SK-N-SH (cell line): ENCODE data around the gene GMFB. TPM values are rescaled to one million over a fixed set of nuclear protein-coding genes. Genes with fewer than 3 reads are reported as not detected.

ENCODE experiments used
- CTCF ChIA-PET: fragments of 300-600, 350-600 bp; formaldehyde crosslinking; extraction: SDS; loops from one replicate; lab custom pipeline; 2021; lab: Yijun Ruan, JAX
- POLR2A ChIA-PET: fragments of 350-600 bp; sonication (Branson Sonifier 250); formaldehyde crosslinking; extraction: SDS; loops from one replicate; lab custom pipeline; 2020; ENCODE audit warnings: antibody characterized with exemption, inconsistent platforms; lab: Yijun Ruan, JAX
- DNase-seq: peaks from one replicate; pipeline ENCODE4 v3.0.0; 2012
- H2AFZ ChIP-seq: fragments of 200-600 bp; sonication (generic); 2 replicates; pipeline ENCODE4 v1.8.1; 2016; ENCODE audit warnings: antibody characterized with exemption, mild to moderate bottlenecking, low read depth
- H3F3A ChIP-seq: fragments of 200-600 bp; sonication (generic); replicated peaks from 2 replicates; pipeline ENCODE3; 2016; ENCODE audit warnings: antibody characterized with exemption, mild to moderate bottlenecking; ENCODE audit not compliant: insufficient read depth
- H3K27ac ChIP-seq, 2 experiments: fragments of 200-500 bp in 1 of 2; fragments of 200-600 bp in 1 of 2; sonication (Bioruptor generic) in 1 of 2; sonication (generic), shearing (Covaris generic) in 1 of 2; 2 replicates each; pipeline versions ENCODE4 v1.5.1 to v1.6.1; 2014 to 2016; ENCODE audit warnings: low read depth in 2 of 2, inconsistent platforms in 1 of 2, low read length in 1 of 2, mild to moderate bottlenecking in 1 of 2, mixed read lengths in 1 of 2
- H3K27me3 ChIP-seq: fragments of 200-600 bp; sonication (generic), shearing (Covaris generic); 2 replicates; pipeline ENCODE4 v1.6.1; 2016; ENCODE audit warnings: mixed run types; ENCODE audit not compliant: insufficient read depth
- H3K36me3 ChIP-seq, 2 experiments: fragments of 200-500 bp in 1 of 2; fragments of 200-600 bp in 1 of 2; sonication (Bioruptor generic) in 1 of 2; sonication (generic) in 1 of 2; replicated peaks in 1 of 2; 2 replicates each; pipeline versions ENCODE3 to v1.5.1; 2014 to 2016; ENCODE audit warnings: low read length in 1 of 2, mild to moderate bottlenecking in 1 of 2; ENCODE audit not compliant: insufficient read depth in 2 of 2, control insufficient read depth in 1 of 2
- H3K4me1 ChIP-seq, 2 experiments: fragments of 200-500 bp in 1 of 2; fragments of 200-600 bp in 1 of 2; sonication (Bioruptor generic) in 1 of 2; sonication (generic), shearing (Covaris generic) in 1 of 2; 2 replicates each; pipeline versions ENCODE4 v1.5.1 to v1.6.1; 2014 to 2016; ENCODE audit warnings: low read depth in 1 of 2, low read length in 1 of 2, mixed run types in 1 of 2; ENCODE audit not compliant: insufficient read depth in 2 of 2, control insufficient read depth in 1 of 2
- H3K4me2 ChIP-seq: fragments of 200-600 bp; sonication (generic), shearing (Covaris generic); 2 replicates; pipeline ENCODE4 v1.6.1; 2017; ENCODE audit warnings: mixed run types
- H3K4me3 ChIP-seq, 2 experiments: fragments of 200-500 bp in 1 of 2; fragments of 200-600 bp in 1 of 2; sonication (Bioruptor generic) in 1 of 2; sonication (generic), shearing (Covaris generic) in 1 of 2; 2 replicates each; pipeline versions ENCODE4 v1.5.1 to v1.8.1; 2014 to 2016; ENCODE audit warnings: low read depth in 2 of 2, inconsistent platforms in 1 of 2, low read length in 1 of 2, mild to moderate bottlenecking in 1 of 2, mixed read lengths in 1 of 2, moderate library complexity in 1 of 2
- H3K79me2 ChIP-seq: fragments of 200-600 bp; sonication (generic); 2 replicates; pipeline ENCODE4 v1.8.1; 2017; ENCODE audit warnings: mild to moderate bottlenecking; ENCODE audit not compliant: insufficient read depth
- H3K9ac ChIP-seq: fragments of 200-600 bp; sonication (generic); 2 replicates; pipeline ENCODE4 v1.6.1; 2017; ENCODE audit warnings: mixed run types
- H3K9me2 ChIP-seq: fragments of 200-600 bp; sonication (generic); 2 replicates; pipeline ENCODE4 v1.6.1; 2017; ENCODE audit warnings: mixed run types
- H3K9me3 ChIP-seq: fragments of 200-600 bp; sonication (generic); 2 replicates; pipeline ENCODE4 v1.6.1; 2017; ENCODE audit warnings: mixed run types, mild to moderate bottlenecking, moderate library complexity
- H4K20me1 ChIP-seq: fragments of 200-600 bp; sonication (generic); 2 replicates; pipeline ENCODE4 v1.6.1; 2017; ENCODE audit warnings: mild to moderate bottlenecking, mixed run types; ENCODE audit not compliant: insufficient read depth
- CTCF ChIP-seq: fragments of 200-600 bp; sonication (generic); IDR thresholded peaks from 2 replicates; pipeline ENCODE4 v1.6.1; 2017; ENCODE audit warnings: antibody characterized with exemption, mild to moderate bottlenecking, moderate library complexity
- EP300 ChIP-seq, 2 experiments: IDR thresholded peaks; 2 replicates each; pipeline versions ENCODE4 v1.4.0 to v1.6.1; 2012; ENCODE audit warnings: borderline replicate concordance in 1 of 2, low read depth in 1 of 2, low read length in 1 of 2
- FOXJ3 ChIP-seq: sonication (generic); formaldehyde crosslinking; IDR thresholded peaks from 2 replicates; pipeline ENCODE4 v1.5.1; 2020; ENCODE audit warnings: mild to moderate bottlenecking, missing genetic modification reagents
- FOXM1 ChIP-seq: IDR thresholded peaks from 2 replicates; pipeline ENCODE4 v1.4.0; 2012; ENCODE audit warnings: low read depth, mild to moderate bottlenecking
- GATA2 ChIP-seq: sonication (generic); formaldehyde crosslinking; IDR thresholded peaks from 2 replicates; pipeline ENCODE4 v1.5.0; 2020; ENCODE audit warnings: mild to moderate bottlenecking, missing genetic modification reagents
- IRF3 ChIP-seq: fragments of 150-350 bp; IDR thresholded peaks from 2 replicates; pipeline ENCODE4 v1.6.1; 2016; ENCODE audit warnings: mild to moderate bottlenecking, low read depth, low read length
- MEF2A ChIP-seq: IDR thresholded peaks from 2 replicates; pipeline ENCODE4 v1.4.0; 2012; ENCODE audit warnings: low read depth, borderline replicate concordance
- MXI1 ChIP-seq: IDR thresholded peaks from 2 replicates; pipeline ENCODE4 v1.6.1; 2012; ENCODE audit warnings: mild to moderate bottlenecking, low read depth, low read length, improper control_type of control experiment
- NFIC ChIP-seq: IDR thresholded peaks from 2 replicates; pipeline ENCODE4 v1.4.0; 2012; ENCODE audit warnings: borderline replicate concordance
- NRF1 ChIP-seq: IDR thresholded peaks from 2 replicates; pipeline ENCODE4 v1.6.1; 2012; ENCODE audit warnings: low read depth, mild to moderate bottlenecking, low read length
- POLR2AphosphoS5 ChIP-seq: IDR thresholded peaks from 2 replicates; pipeline ENCODE4 v1.6.1; 2012; ENCODE audit warnings: low read depth, low read length
- RXRA ChIP-seq: IDR thresholded peaks from 2 replicates; pipeline ENCODE4 v1.4.0; 2012; ENCODE audit warnings: low read depth, mild to moderate bottlenecking, borderline replicate concordance
- SIN3A ChIP-seq: IDR thresholded peaks from 2 replicates; pipeline ENCODE4 v1.6.1; 2012; ENCODE audit warnings: low read depth, mild to moderate bottlenecking, low read length, moderate library complexity, borderline replicate concordance
- TEAD4 ChIP-seq: IDR thresholded peaks from 2 replicates; pipeline ENCODE4 v1.4.0; 2012; ENCODE audit warnings: mild to moderate bottlenecking, borderline replicate concordance; ENCODE audit not compliant: insufficient read depth
- USF2 ChIP-seq: fragments of 150-350 bp; IDR thresholded peaks from 2 replicates; pipeline ENCODE4 v1.6.1; 2017; ENCODE audit warnings: antibody characterized with exemption, low read length, low read depth, borderline replicate concordance
- YY1 ChIP-seq: IDR thresholded peaks from 2 replicates; pipeline ENCODE4 v1.4.0; 2012; ENCODE audit warnings: low read depth, mild to moderate bottlenecking
- ZBTB33 ChIP-seq: IDR thresholded peaks from 2 replicates; pipeline ENCODE4 v1.4.0; 2012; ENCODE audit warnings: low read depth, borderline replicate concordance
- WGBS: methylation state at CpG from one replicate; pipeline ENCODE4 v1.1.6; 2017; ENCODE audit warnings: low lambda C conversion rate; 5-methylcytosine and 5-hydroxymethylcytosine counted together
- polyA plus RNA-seq, 3 experiments: library from polyadenylated mRNA; depleted of rRNA; stranded (reverse); fragments of >200 nt; gene quantifications; 2 replicates each; pipeline ENCODE4 v1.2.3, GENCODE V29; 2012

The GMFB gene
- polyA plus RNA-seq, 1 of the 3 experiments (the other 2 are of a cell fraction): 9.4 TPM

GRCh38 chr14:54428527-54428926 lies 60.3 kb downstream of the GMFB start:
- POLR2A ChIA-PET: no interaction called here
- no peak overlapping the region for H3K4me3 ChIP-seq
- WGBS: 97% methylated on average over 2 of the region's 2 CpGs

More at GRCh38 chr14:54428527-54428926, 60.3 kb downstream of the GMFB start:
- Histone ChIP-seq H4K20me1 (peaks cover 11% of the 10 kb centered on the region; the same call in 1 of the 2 replicates), H3K79me2 (peaks cover 43% of the 10 kb centered on the region), H3K4me1 (peaks cover 0 to 8% of the 10 kb centered on the region in 2 experiments; a peak in 1 of 4 replicates), H3K27ac (no peak overlapping the region), H3F3A (peaks cover 2% of the 10 kb centered on the region), H3K36me3 (peaks cover 63 to 80% of the 10 kb centered on the region in 2 experiments), H3K9me2 (no peaks in the 10 kb centered on the region), H3K27me3 (no peaks in the 10 kb centered on the region), H3K9ac (no peak overlapping the region), H2AFZ (no peak overlapping the region), H3K9me3 (no peaks in the 10 kb centered on the region), H3K4me2 (no peak overlapping the region)
- no peak for DNase-seq
- TF ChIP-seq MEF2A: no peak
- TF ChIP-seq ZBTB33: no peak
- TF ChIP-seq YY1: no peak
- TF ChIP-seq GATA2: no peak
- no peak for TF ChIP-seq FOXJ3 (CRISPR knock-in tag)
- no peak for TF ChIP-seq NFIC
- no peak for TF ChIP-seq TEAD4
- TF ChIP-seq MXI1: no peak
- no peak for TF ChIP-seq USF2
- TF ChIP-seq FOXM1: no peak
- no peak for TF ChIP-seq POLR2AphosphoS5
- no peak for TF ChIP-seq SIN3A
- TF ChIP-seq RXRA: no peak
- TF ChIP-seq NRF1: no peak
- TF ChIP-seq CTCF: no peak
- TF ChIP-seq IRF3: no peak
- no peak for TF ChIP-seq EP300 (IDR thresholded peaks at IDR 0.05; ENCODE audit: borderline replicate concordance in 1 of 2, low read depth in 1 of 2, low read length in 1 of 2)
- CTCF ChIA-PET: interaction anchor here (2.3 kb wide), 1 partner anchor 25 kb away, joined by 6 read pairs; no protein-coding TSS in a partner anchor
